Measurements from ENCODE around the gene SSR4.

SSR4 gene

DNA sequence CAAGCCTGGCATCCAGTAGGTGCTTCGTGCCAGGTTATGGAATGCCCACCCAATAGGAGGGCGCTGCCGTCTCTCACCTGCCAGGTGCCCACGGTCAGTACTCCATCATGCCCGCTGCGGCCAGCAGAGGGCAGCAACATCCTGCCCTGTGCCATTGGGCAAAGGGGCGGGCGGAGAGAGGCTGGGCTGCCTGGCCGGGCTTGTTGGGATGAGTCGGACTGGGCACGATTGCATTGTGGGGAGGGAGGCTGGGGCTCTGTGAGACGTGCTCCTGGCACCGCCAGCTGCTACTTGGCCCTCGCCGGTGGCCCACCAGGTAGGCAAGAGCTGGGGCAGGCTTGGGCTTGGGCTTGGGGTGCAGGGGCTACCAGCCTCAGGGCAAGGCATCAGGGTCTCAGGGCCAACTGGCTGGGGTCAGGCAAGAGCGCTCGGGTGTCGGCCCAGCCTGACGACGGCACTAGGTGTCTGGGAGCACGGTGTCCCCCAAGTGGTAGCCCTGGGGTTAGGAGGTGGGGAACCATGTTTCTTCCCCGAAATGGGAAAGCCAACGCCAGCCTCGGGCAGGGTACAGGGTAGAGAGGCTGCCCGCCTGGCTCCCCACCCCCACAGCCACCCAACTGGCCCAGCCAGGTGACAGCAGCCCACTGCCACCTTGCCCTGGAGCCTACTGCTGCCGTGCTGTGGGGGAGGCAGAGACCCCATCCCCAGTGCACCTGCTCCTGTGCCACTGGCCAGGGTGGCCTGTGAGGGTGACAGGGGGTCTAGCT is 30.3 kb upstream of the SSR4 start, which contains the start of gene PLXNB3 (continued):
- TF ChIP-seq, protein P1, sequence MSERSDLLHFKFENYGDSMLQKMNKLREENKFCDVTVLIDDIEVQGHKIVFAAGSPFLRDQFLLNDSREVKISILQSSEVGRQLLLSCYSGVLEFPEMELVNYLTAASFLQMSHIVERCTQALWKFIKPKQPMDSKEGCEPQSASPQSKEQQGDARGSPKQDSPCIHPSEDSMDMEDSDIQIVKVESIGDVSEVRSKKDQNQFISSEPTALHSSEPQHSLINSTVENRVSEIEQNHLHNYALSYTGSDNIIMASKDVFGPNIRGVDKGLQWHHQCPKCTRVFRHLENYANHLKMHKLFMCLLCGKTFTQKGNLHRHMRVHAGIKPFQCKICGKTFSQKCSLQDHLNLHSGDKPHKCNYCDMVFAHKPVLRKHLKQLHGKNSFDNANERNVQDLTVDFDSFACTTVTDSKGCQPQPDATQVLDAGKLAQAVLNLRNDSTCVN (tag by site-specific recombination; optimal IDR thresholded peaks at IDR 0.05), result peak; percentile 15
- TF ChIP-seq GLI4 (tag by site-specific recombination; IDR thresholded peaks at IDR 0.05) (no peak), ZNF514 (tag by site-specific recombination; IDR thresholded peaks at IDR 0.05) (no peak), ZBTB8A (tag by site-specific recombination; IDR thresholded peaks at IDR 0.05) (peak; percentile 70), ZNF529 (tag by site-specific recombination; IDR thresholded peaks at IDR 0.05; ENCODE audit: insufficient replicate concordance) (no peak), ZNF558 (tag by site-specific recombination; IDR thresholded peaks at IDR 0.05) (no peak), ZNF544 (tag by site-specific recombination; IDR thresholded peaks at IDR 0.05) (no peak), SP7 (tag by site-specific recombination; IDR thresholded peaks at IDR 0.05) (0 out of 2 replicates have a peak, but pooled peaks have one; percentile 16), KLF9 (tag by site-specific recombination; IDR thresholded peaks at IDR 0.05; ENCODE audit: low read depth) (peak; percentile 32; the same call in 1 of the 2 replicates), ZNF843 (tag by site-specific recombination; IDR thresholded peaks at IDR 0.05) (0 out of 2 replicates have a peak, but pooled peaks have one; percentile 18), ZNF571 (tag by site-specific recombination; IDR thresholded peaks at IDR 0.05) (no peak), MEIS1 (CRISPR knock-in tag; IDR thresholded peaks at IDR 0.05; ENCODE audit: borderline replicate concordance) (no peak), WT1 (tag by site-specific recombination; IDR thresholded peaks at IDR 0.05) (no peak), ZNF629 (tag by site-specific recombination; IDR thresholded peaks at IDR 0.05) (0 out of 2 replicates have a peak, but pooled peaks have one; percentile 36), ZEB2 (tag by site-specific recombination; IDR thresholded peaks at IDR 0.05) (peak; percentile 87), ZNF214 (tag by site-specific recombination; IDR thresholded peaks at IDR 0.05; ENCODE audit: borderline replicate concordance) (no peak), ZNF324 (tag by site-specific recombination; IDR thresholded peaks at IDR 0.05) (0 out of 2 replicates have a peak, but pooled peaks have one; percentile 26), ZNF600 (tag by site-specific recombination; IDR thresholded peaks at IDR 0.05) (peak; percentile 77), KLF8 (tag by site-specific recombination; IDR thresholded peaks at IDR 0.05) (peak; percentile 48)
- TF ChIP-seq, protein P2, sequence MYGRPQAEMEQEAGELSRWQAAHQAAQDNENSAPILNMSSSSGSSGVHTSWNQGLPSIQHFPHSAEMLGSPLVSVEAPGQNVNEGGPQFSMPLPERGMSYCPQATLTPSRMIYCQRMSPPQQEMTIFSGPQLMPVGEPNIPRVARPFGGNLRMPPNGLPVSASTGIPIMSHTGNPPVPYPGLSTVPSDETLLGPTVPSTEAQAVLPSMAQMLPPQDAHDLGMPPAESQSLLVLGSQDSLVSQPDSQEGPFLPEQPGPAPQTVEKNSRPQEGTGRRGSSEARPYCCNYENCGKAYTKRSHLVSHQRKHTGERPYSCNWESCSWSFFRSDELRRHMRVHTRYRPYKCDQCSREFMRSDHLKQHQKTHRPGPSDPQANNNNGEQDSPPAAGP (tag by site-specific recombination; IDR thresholded peaks at IDR 0.05), result peak; percentile 66; the same call in 1 of the 2 replicates
- TF ChIP-seq, protein P3, sequence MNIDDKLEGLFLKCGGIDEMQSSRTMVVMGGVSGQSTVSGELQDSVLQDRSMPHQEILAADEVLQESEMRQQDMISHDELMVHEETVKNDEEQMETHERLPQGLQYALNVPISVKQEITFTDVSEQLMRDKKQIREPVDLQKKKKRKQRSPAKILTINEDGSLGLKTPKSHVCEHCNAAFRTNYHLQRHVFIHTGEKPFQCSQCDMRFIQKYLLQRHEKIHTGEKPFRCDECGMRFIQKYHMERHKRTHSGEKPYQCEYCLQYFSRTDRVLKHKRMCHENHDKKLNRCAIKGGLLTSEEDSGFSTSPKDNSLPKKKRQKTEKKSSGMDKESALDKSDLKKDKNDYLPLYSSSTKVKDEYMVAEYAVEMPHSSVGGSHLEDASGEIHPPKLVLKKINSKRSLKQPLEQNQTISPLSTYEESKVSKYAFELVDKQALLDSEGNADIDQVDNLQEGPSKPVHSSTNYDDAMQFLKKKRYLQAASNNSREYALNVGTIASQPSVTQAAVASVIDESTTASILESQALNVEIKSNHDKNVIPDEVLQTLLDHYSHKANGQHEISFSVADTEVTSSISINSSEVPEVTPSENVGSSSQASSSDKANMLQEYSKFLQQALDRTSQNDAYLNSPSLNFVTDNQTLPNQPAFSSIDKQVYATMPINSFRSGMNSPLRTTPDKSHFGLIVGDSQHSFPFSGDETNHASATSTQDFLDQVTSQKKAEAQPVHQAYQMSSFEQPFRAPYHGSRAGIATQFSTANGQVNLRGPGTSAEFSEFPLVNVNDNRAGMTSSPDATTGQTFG (tag by site-specific recombination; IDR thresholded peaks at IDR 0.05; ENCODE audit: borderline replicate concordance), result no peak
- TF ChIP-seq, protein P4, sequence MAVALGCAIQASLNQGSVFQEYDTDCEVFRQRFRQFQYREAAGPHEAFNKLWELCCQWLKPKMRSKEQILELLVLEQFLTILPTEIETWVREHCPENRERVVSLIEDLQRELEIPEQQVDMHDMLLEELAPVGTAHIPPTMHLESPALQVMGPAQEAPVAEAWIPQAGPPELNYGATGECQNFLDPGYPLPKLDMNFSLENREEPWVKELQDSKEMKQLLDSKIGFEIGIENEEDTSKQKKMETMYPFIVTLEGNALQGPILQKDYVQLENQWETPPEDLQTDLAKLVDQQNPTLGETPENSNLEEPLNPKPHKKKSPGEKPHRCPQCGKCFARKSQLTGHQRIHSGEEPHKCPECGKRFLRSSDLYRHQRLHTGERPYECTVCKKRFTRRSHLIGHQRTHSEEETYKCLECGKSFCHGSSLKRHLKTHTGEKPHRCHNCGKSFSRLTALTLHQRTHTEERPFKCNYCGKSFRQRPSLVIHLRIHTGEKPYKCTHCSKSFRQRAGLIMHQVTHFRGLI (tag by site-specific recombination; IDR thresholded peaks at IDR 0.05), result peak; percentile 79
- TF ChIP-seq, protein P5, sequence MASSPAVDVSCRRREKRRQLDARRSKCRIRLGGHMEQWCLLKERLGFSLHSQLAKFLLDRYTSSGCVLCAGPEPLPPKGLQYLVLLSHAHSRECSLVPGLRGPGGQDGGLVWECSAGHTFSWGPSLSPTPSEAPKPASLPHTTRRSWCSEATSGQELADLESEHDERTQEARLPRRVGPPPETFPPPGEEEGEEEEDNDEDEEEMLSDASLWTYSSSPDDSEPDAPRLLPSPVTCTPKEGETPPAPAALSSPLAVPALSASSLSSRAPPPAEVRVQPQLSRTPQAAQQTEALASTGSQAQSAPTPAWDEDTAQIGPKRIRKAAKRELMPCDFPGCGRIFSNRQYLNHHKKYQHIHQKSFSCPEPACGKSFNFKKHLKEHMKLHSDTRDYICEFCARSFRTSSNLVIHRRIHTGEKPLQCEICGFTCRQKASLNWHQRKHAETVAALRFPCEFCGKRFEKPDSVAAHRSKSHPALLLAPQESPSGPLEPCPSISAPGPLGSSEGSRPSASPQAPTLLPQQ (tag by site-specific recombination; IDR thresholded peaks at IDR 0.05), result peak; percentile 32; the same call in 1 of the 2 replicates
- TF ChIP-seq, protein P6, sequence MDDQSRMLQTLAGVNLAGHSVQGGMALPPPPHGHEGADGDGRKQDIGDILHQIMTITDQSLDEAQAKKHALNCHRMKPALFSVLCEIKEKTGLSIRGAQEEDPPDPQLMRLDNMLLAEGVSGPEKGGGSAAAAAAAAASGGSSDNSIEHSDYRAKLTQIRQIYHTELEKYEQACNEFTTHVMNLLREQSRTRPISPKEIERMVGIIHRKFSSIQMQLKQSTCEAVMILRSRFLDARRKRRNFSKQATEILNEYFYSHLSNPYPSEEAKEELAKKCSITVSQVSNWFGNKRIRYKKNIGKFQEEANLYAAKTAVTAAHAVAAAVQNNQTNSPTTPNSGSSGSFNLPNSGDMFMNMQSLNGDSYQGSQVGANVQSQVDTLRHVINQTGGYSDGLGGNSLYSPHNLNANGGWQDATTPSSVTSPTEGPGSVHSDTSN (CRISPR knock-in tag; IDR thresholded peaks at IDR 0.05), result 0 out of 2 replicates have a peak, but pooled peaks have one; percentile 80
- TF ChIP-seq, protein P7, sequence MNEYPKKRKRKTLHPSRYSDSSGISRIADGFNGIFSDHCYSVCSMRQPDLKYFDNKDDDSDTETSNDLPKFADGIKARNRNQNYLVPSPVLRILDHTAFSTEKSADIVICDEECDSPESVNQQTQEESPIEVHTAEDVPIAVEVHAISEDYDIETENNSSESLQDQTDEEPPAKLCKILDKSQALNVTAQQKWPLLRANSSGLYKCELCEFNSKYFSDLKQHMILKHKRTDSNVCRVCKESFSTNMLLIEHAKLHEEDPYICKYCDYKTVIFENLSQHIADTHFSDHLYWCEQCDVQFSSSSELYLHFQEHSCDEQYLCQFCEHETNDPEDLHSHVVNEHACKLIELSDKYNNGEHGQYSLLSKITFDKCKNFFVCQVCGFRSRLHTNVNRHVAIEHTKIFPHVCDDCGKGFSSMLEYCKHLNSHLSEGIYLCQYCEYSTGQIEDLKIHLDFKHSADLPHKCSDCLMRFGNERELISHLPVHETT (tag by site-specific recombination; IDR thresholded peaks at IDR 0.05), result 0 out of 2 replicates have a peak, but pooled peaks have one; percentile 39
- TF ChIP-seq, protein P8, sequence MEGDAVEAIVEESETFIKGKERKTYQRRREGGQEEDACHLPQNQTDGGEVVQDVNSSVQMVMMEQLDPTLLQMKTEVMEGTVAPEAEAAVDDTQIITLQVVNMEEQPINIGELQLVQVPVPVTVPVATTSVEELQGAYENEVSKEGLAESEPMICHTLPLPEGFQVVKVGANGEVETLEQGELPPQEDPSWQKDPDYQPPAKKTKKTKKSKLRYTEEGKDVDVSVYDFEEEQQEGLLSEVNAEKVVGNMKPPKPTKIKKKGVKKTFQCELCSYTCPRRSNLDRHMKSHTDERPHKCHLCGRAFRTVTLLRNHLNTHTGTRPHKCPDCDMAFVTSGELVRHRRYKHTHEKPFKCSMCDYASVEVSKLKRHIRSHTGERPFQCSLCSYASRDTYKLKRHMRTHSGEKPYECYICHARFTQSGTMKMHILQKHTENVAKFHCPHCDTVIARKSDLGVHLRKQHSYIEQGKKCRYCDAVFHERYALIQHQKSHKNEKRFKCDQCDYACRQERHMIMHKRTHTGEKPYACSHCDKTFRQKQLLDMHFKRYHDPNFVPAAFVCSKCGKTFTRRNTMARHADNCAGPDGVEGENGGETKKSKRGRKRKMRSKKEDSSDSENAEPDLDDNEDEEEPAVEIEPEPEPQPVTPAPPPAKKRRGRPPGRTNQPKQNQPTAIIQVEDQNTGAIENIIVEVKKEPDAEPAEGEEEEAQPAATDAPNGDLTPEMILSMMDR (tag by site-specific recombination; IDR thresholded peaks at IDR 0.05), result peak; percentile 87
